Sigmoid colon (tissue), 7 donors: Measurements from ENCODE around the gene PGBD5. TPM values are rescaled to one million over a fixed set of nuclear protein-coding genes. Genes with fewer than 3 reads are reported as not detected.
A peak's percentile ranks its signal among the peaks of the same experiment; 100 is the strongest.

Experiments used
- DNase-seq: peaks from one replicate; pipeline ENCODE4 v3.0.0-alpha.2; 2019
- H3K27ac ChIP-seq, 4 donors: fragments of 200-600 bp; sonication (generic); one replicate each; pipeline ENCODE4 v1.5.1; 2016 to 2019; ENCODE audit warnings: mild to moderate bottlenecking in 1 of 4
- H3K27me3 ChIP-seq, 3 donors: fragments of 200-600 bp; sonication (generic); one replicate each; pipeline ENCODE4 v1.5.1; 2019; ENCODE audit warnings: mild to moderate bottlenecking in 1 of 3
- H3K36me3 ChIP-seq, 4 donors: fragments of 200-600 bp; sonication (generic); one replicate each; pipeline ENCODE4 v1.5.1; 2016 to 2019
- H3K4me1 ChIP-seq, 4 donors: fragments of 200-600 bp; sonication (generic); one replicate each; pipeline ENCODE4 v1.5.1; 2017 to 2019
- H3K4me3 ChIP-seq, 4 donors: fragments of 200-600 bp; sonication (generic); one replicate each; pipeline ENCODE4 v1.5.1; 2017 to 2019; ENCODE audit warnings: mild to moderate bottlenecking in 2 of 4, moderate library complexity in 1 of 4
- H3K9me3 ChIP-seq, 4 donors: fragments of 200-600 bp in 3 of 4; sonication (generic) in 3 of 4; one replicate each; pipeline versions ENCODE4 v1.5.1 to v1.6.1; 2013 to 2019
- CTCF ChIP-seq, 4 experiments: fragments of 450-650 bp in 3 of 4; fragments of 200-600 bp in 1 of 4; IDR thresholded peaks; one replicate each; pipeline ENCODE4 v1.5.1; 2016 to 2019; ENCODE audit warnings: antibody characterized with exemption in 4 of 4, mild to moderate bottlenecking in 3 of 4, moderate library complexity in 2 of 4
- EP300 ChIP-seq, 4 donors: sonication (generic); formaldehyde crosslinking; IDR thresholded peaks; one replicate each; pipeline ENCODE4 v1.6.1; 2017; ENCODE audit warnings: antibody characterized with exemption in 4 of 4
- POLR2A ChIP-seq, 2 donors: fragments of 450-650 bp; IDR thresholded peaks; one replicate each; pipeline ENCODE4 v1.6.1; 2016; ENCODE audit warnings: antibody characterized with exemption in 2 of 2, mild to moderate bottlenecking in 2 of 2, moderate library complexity in 2 of 2
- POLR2AphosphoS5 ChIP-seq, 4 donors: sonication (generic); formaldehyde crosslinking; IDR thresholded peaks; one replicate each; pipeline ENCODE4 v1.6.1; 2017; ENCODE audit warnings: antibody characterized with exemption in 4 of 4
- WGBS, 2 donors: extraction: QIAGEN DNeasy Blood & Tissue Kit; methylation state at CpG; one replicate each; pipeline ENCODE4 v1.1.7; 2013; 5-methylcytosine and 5-hydroxymethylcytosine counted together
- intact Hi-C: fragments of 100-400 bp; cut with DNase I; formaldehyde crosslinking; loops from one replicate; pipeline ENCODE4 v1.15.1; 2023
- polyA plus RNA-seq, 3 donors: library from polyadenylated mRNA; stranded (reverse); fragments of 200-250 nt; gene quantifications; one replicate each; pipeline ENCODE4 v1.2.3, GENCODE V29; 2013
- total RNA-seq, 4 donors: library from RNA; depleted of rRNA; stranded (reverse); fragments of >200 nt; gene quantifications; one replicate each; pipeline ENCODE4 v1.1.0, GENCODE V29; 2016
- donor health status: healthy with polysubstance abuse.
- donor health status: Bipolar disorder and iron deficiency.
- donor health status: healthy.

Gene PGBD5
- total and polyA plus RNA-seq, 7 donors, result under 0.01 to 1.9 (median 1.1) TPM

- intact Hi-C loops, result no loop called here
- Histone ChIP-seq H3K9me3 (no peaks in the 10 kb centered on the region), H3K27ac (no peak overlapping the region), H3K4me1 (peaks cover 0 to 15% (median 13%) of the 10 kb centered on the region in 4 donors), H3K36me3 (peaks cover 19 to 47% (median 29%) of the 10 kb centered on the region in 4 donors), H3K27me3 (no peaks in the 10 kb centered on the region), H3K4me3 (no peak overlapping the region)
- 54 to 75% methylated on average over 23 of the region's 23 CpGs for WGBS, 2 donors
- TF ChIP-seq CTCF (IDR thresholded peaks at IDR 0.05) (no peak), POLR2A (IDR thresholded peaks at IDR 0.05) (no peak)
- peak; percentile 61 for DNase-seq
Observed at GRCh38 chr1:230280906-230281413, 145.2 kb downstream of the PGBD5 start.

- peaks cover 22 to 54% (median 33%) of the 10 kb centered on the region in 4 donors for H3K36me3 ChIP-seq
- intact Hi-C loops, result no loop called here
- peak; percentile 55 for DNase-seq
Observed at GRCh38 chr1:230280054-230280795, 145.9 kb downstream of the PGBD5 start.

GRCh38 chr1:230279583-230279945 is 146.6 kb downstream of the PGBD5 start:
- Histone ChIP-seq H3K27ac (no peak overlapping the region), H3K27me3 (no peaks in the 10 kb centered on the region), H3K4me1 (peaks cover 0 to 15% (median 13%) of the 10 kb centered on the region in 4 donors), H3K36me3 (peaks cover 22 to 61% (median 33%) of the 10 kb centered on the region in 4 donors), H3K4me3 (no peak overlapping the region), H3K9me3 (no peaks in the 10 kb centered on the region)
- DNase-seq, result peak; percentile 57
- TF ChIP-seq EP300 (IDR thresholded peaks at IDR 0.05), result no peak
- WGBS, 2 donors, result 82 to 96% methylated on average over 24 of the region's 24 CpGs
- intact Hi-C loops, result no loop called here

More at GRCh38 chr1:230280054-230280795, 145.9 kb downstream of the PGBD5 start:
- no peak overlapping the region for H3K27ac ChIP-seq
- H3K4me3 ChIP-seq, result no peak overlapping the region
- no peaks in the 10 kb centered on the region for H3K9me3 ChIP-seq
- 78 to 92% methylated on average over 24 of the region's 24 CpGs for WGBS, 2 donors
- no peaks in the 10 kb centered on the region for H3K27me3 ChIP-seq
- H3K4me1 ChIP-seq, result peaks cover 0 to 15% (median 13%) of the 10 kb centered on the region in 4 donors
- no peak for TF ChIP-seq EP300 (IDR thresholded peaks at IDR 0.05)
- TF ChIP-seq CTCF (IDR thresholded peaks at IDR 0.05), result no peak
- TF ChIP-seq POLR2A (IDR thresholded peaks at IDR 0.05), result no peak
- TF ChIP-seq POLR2AphosphoS5 (IDR thresholded peaks at IDR 0.05), result no peak

- no peaks in the 10 kb centered on the region for H3K27me3 ChIP-seq
- no peak overlapping the region for H3K27ac ChIP-seq
- no peak overlapping the region for H3K4me3 ChIP-seq
- intact Hi-C loops, result no loop called here
- TF ChIP-seq POLR2A (IDR thresholded peaks at IDR 0.05) (no peak), POLR2AphosphoS5 (IDR thresholded peaks at IDR 0.05) (no peak)
- peaks cover 0 to 15% (median 13%) of the 10 kb centered on the region in 4 donors for H3K4me1 ChIP-seq
- peak; percentile 35 for DNase-seq
- H3K36me3 ChIP-seq, result peaks cover 22 to 66% (median 33%) of the 10 kb centered on the region in 4 donors
- WGBS, 2 donors, result 78 to 92% methylated on average over 20 of the region's 20 CpGs
- no peaks in the 10 kb centered on the region for H3K9me3 ChIP-seq
Observed at GRCh38 chr1:230278871-230279582, 147.1 kb downstream of the PGBD5 start.

- Histone ChIP-seq H3K4me3 (no peak overlapping the region), H3K9me3 (no peaks in the 10 kb centered on the region), H3K27me3 (no peaks in the 10 kb centered on the region), H3K27ac (no peak overlapping the region), H3K36me3 (peaks cover 22 to 66% (median 33%) of the 10 kb centered on the region in 4 donors), H3K4me1 (peaks cover 0 to 15% (median 13%) of the 10 kb centered on the region in 4 donors)
- 92 to 96% methylated on average over 7 of the region's 7 CpGs for WGBS, 2 donors
- intact Hi-C loops, result no loop called here
- TF ChIP-seq POLR2AphosphoS5 (IDR thresholded peaks at IDR 0.05) (no peak), CTCF (IDR thresholded peaks at IDR 0.05) (no peak), POLR2A (IDR thresholded peaks at IDR 0.05) (no peak), EP300 (IDR thresholded peaks at IDR 0.05) (no peak)
- no peak for DNase-seq
Observed at GRCh38 chr1:230278376-230278775, 147.8 kb downstream of the PGBD5 start.
